ENCODE measurements around the gene PPP2R5C. TPM values are rescaled to one million over a fixed set of nuclear protein-coding genes. Genes with fewer than 3 reads are reported as not detected.

PPP2R5C gene
- total and polyA plus RNA-seq, 2 of the 8 experiments (the other 6 are each of a cell fraction or from before 2014, with no cell fraction given) = 49.6 to 95.9 TPM

- TF ChIP-seq YY1 (IDR thresholded peaks at IDR 0.05; ENCODE audit: low read depth, low read length) (no peak), SUZ12 (IDR thresholded peaks at IDR 0.05; ENCODE audit: low read length) (no peak), GTF2F1 (IDR thresholded peaks at IDR 0.05; ENCODE audit: borderline replicate concordance, low read depth, low read length) (no peak), GABPA (IDR thresholded peaks at IDR 0.05; ENCODE audit: borderline replicate concordance, insufficient read depth, low read length) (no peak), SRF (IDR thresholded peaks at IDR 0.05; ENCODE audit: low read depth, low read length) (no peak), ZNF274 (IDR thresholded peaks at IDR 0.05; ENCODE audit: borderline replicate concordance, extremely low read depth, low read length) (no peak), ATF3 (IDR thresholded peaks at IDR 0.05; ENCODE audit: insufficient read depth, low read depth, low read length) (no peak), BACH1 (IDR thresholded peaks at IDR 0.05; ENCODE audit: low read length) (no peak)
Measured at GRCh38 chr14:101878211-101878821, 116.8 kb downstream of the PPP2R5C start (continued).
